ENCODE measurements around the gene SPATA31C1.

DNA sequence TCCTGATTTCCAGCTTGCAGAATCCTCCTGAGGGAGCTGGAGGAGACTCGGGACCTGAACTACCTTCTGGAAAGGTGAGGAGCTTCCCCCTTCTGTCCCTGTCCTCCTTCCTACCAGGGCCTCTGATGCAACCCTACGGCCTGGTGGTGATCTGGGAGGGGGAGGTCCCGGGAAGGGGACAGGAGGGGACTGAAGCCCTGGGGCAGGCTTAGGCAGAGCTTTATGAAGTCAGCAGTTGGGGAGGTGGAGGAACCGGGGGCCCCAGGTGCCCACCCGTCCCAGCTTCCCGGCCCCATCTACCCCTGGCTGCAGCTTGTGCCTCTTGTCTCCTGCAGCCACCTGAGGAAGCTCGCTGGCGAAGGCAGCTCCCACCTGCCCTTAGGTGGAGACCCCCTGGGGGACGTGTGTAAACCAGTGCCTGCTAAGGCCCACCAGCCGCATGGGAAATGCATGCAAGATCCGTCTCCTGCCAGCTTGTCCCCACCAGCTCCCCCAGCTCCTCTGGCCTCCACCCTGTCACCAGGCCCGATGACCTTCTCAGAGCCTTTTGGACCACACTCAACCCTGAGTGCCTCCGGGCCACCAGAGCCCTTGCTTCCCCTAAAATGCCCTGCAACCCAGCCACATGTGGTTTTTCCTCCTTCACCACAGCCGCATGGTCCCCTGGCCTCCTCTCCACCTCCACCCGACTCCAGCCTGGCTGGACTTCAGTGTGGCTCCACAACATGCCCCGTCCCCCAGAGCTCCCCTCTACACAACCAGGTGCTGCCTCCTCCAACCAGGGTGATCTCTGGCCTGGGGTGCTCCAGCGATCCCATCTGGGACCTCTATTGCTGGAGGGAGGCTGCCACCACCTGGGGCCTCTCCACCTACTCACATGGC lies 32.9 kb upstream of the SPATA31C1 start:
- TF ChIP-seq, protein P1, sequence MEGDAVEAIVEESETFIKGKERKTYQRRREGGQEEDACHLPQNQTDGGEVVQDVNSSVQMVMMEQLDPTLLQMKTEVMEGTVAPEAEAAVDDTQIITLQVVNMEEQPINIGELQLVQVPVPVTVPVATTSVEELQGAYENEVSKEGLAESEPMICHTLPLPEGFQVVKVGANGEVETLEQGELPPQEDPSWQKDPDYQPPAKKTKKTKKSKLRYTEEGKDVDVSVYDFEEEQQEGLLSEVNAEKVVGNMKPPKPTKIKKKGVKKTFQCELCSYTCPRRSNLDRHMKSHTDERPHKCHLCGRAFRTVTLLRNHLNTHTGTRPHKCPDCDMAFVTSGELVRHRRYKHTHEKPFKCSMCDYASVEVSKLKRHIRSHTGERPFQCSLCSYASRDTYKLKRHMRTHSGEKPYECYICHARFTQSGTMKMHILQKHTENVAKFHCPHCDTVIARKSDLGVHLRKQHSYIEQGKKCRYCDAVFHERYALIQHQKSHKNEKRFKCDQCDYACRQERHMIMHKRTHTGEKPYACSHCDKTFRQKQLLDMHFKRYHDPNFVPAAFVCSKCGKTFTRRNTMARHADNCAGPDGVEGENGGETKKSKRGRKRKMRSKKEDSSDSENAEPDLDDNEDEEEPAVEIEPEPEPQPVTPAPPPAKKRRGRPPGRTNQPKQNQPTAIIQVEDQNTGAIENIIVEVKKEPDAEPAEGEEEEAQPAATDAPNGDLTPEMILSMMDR (IDR thresholded peaks at IDR 0.05), result no peak
- TF ChIP-seq POLR2A (IDR thresholded peaks at IDR 0.05), result no peak
